GM12892 (cell line): ENCODE results near the gene CASP3.

ENCODE experiments used
- POLR2A ChIP-seq: IDR thresholded peaks from 2 replicates; pipeline ENCODE4 v1.6.1; 2011; ENCODE audit warnings: low read depth, low read length, control low read depth
- TAF1 ChIP-seq: IDR thresholded peaks from 2 replicates; pipeline ENCODE4 v1.6.1; 2011; ENCODE audit warnings: low read depth, mild to moderate bottlenecking, control low read depth, low read length, borderline replicate concordance

- TF ChIP-seq TAF1: no peak
- no peak for TF ChIP-seq POLR2A
Observed at GRCh38 chr4:184599492-184600135, 49.6 kb downstream of the CASP3 start.
